GM21786 (cell line): ENCODE results near the gene S1PR5.
"Not testable (repeated sequence)": the region's sequence is repeated elsewhere in the genome, so short reads cannot be mapped to it uniquely, and the experiment has no call there.

ENCODE experiments used
- ATAC-seq: cut with Tn5 transposase; IDR thresholded peaks from one replicate; pipeline ENCODE4 v1.9.1; 2021; ENCODE audit not compliant: unreplicated experiment

S1PR5 gene

GRCh38 chr19:10544753-10545251 lies 27.6 kb upstream of the S1PR5 start:
- no peak for ATAC-seq

DNA sequence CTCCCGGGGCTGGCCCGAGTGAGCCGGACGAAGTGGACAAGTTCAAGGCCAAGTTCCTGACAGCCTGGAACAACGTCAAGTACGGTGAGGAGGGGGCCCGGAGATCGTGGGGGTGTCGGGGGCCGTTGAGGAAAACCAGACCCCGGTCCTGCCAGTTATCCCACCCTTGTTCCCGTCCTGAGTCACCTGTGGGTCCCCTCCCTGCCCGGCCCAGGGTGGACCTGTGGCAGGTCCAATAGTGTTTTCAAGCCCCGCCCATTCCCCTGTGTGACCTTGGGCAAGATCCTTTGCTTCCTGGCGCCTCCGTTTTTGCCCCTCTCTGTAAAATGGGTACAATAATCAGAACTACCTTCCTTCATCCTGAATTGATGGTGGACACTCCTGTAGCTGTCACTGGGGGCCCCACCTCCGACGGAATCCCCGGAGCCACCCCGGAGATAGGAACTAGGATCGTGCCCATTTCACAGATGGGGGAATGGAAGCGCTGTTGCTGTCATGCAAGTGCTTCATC lies 27.1 kb upstream of the S1PR5 start:
- no peak for ATAC-seq

DNA sequence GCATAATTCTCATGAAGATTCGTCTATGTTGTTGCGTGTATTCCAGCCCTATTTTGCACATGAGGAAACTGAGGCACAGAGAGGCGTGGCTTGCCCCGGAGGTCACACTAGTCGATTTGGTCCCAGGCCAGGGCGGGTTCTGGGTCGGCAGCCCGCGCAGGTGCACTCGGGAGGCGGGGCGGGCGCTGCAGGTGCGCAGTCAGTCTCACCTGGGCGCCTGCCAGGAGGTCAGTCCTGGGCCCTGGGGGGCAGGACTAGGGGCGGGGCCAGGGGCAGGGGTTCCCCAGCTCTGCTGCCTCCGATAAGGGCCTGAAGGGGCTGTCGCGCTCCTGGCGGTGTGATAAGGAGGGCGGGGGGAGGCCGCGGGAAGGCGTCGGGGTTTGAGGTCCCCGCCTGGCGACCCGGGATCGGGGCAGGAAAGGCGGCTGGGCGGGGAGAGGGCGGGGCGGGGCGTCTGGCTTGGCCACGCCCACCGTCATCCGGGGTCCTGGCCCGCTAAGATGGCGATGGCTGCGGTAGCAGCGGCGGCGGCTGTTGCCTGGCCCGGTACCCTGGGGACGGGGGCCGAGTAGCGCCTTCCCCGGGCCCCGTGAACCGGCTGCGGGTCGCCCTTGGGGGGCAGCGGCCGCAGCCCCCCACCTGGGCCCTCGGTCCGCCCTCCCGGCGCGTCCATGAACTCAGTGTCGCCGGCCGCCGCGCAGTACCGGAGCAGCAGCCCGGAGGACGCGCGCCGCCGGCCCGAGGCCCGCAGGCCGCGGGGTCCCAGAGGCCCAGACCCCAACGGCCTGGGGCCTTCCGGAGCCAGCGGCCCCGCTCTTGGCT lies 26.4 kb upstream of the S1PR5 start, which contains the start of gene ATG4D:
ATG4D (plus strand) TSS at position 485 of the 822 bp plus-strand sequence; CDS start at position 672, 187 bp downstream.
- peak; percentile 53 for ATAC-seq

DNA sequence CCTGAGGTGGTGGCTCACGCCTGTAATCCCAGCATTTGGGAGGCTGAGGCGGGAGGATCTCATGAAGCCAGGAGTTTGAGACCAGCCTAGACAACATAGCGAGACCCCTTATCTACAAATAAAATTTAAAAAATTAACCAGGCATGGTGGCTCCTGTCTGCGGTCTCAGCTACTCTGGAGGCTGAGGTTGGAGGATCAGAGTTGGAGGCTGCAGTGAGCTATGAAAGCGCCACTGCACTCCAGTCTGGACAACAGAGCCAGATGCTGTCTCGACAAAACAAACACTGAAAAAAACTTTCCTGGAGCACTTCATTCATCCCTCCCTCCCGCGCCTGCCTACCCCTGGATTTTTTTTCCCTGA lies 25.8 kb upstream of the S1PR5 start:
- ATAC-seq, result no peak

GRCh38 chr19:10539016-10539415 lies 21.8 kb upstream of the S1PR5 start:
- ATAC-seq, result not testable (repeated sequence)

DNA sequence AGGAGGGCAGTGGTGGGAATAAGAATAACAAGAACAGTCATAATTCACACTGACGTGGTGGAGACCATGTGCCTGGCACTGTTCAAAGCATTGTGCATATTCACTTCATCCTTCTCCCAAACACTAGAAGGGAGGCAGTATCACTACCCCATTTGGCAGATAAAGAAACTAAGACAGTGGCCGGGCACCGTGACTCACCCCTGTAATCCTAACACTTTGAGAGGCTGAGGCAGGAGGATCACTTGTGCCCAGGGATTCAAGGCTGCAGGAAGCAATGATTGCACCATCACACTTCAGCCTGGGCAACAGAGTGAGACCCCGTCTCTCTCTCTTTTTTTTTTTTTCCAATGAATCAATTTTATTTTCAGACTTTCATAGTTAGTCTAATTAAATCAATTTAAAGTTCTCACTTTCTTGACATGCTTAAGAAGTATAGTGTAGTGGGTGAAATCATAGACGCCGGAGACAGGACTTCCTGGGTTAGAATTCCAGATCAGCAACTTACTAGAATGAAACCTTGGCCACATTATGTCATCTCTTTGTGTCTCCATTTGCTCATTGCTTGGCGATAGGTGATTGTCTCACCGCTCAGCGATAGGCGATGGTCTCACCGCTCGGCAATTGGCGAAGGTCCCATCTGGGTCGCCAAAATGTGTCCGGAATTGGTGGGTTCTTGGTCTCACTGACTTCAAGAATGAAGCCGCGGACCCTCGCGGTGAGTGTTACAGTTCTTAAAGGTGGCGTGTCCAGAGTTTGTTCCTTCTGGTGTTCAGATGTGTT lies 21.1 kb upstream of the S1PR5 start:
- no peak for ATAC-seq

DNA sequence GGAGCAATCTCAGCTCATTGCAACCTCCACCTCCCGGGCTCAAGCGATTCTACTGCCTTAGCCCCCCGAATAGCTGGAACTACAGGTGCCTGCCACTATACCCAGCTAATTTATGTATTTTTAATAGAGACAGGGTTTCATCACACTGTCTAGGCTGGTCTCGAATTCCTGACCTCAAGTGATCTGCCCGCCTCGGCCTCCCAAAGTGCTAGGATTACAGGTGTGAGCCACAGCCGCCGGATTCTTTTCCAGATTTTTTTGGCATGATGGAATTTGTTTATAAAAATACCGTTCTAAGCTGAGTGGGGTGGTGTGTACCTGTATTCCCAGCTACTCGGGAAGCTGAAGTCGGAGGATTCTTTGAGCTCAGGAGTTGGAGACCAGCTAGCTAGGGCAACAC lies 20.4 kb upstream of the S1PR5 start:
- no peak for ATAC-seq

DNA sequence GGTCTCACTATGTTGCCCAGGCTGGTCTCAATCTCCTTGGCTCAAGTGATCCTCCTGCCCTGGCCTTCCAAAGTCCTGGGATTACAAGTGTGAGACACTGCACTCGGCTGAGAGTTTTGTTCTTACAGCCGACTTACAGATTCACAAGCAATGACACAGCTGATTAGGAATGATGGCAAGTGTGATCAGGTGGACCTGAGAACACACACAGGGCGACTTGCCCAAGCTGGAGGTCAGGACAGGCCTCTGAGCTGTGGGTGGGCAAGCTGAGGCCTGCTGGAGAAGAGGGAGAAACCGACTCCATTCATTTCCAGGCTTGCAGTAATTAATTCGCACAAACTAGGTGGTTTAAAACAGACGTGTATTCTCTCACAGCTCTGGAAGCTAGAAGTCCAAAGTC lies 18.4 kb upstream of the S1PR5 start:
- no peak for ATAC-seq

GRCh38 chr19:10533646-10534386 lies 16.6 kb upstream of the S1PR5 start:
- no peak for ATAC-seq

DNA sequence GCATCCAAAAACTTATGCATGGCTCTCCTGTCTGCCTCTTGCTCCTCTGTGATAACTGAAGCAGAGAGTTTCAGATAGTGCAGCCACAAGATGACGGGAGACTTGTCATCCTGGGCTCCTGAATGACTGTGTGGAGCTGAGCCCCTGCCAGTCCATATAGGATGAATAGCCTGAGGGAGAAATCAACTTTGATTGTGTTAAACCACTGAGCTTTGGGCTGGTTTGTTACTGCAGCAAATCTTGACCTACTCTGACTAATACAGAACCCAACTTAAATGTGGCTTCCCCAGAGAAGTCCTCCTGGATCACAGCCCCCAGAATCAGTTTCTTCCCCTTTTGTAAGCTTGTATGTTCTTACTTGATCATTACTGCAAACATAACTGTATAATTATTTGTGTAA lies 15.2 kb upstream of the S1PR5 start:
- ATAC-seq, result no peak

DNA sequence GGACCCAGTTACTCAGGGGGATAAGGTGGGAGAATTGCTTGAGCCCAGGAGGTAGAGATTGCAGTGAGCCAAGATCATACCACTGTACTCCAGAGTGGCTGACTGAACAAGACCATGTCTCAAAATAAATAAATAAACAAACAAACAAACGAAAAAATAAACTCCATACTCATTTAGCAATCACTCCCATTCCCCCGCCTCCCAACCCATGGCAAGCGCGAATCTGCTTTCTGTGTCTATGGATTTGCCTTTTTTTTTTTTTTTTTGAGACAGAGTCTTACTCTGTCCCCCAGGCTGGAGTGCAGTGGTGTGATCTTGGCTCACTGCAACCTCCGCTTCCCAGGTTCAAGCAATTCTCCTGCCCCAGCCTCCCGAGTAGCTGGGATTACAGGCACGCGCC lies 9.6 kb upstream of the S1PR5 start:
- ATAC-seq, result not testable (repeated sequence)

DNA sequence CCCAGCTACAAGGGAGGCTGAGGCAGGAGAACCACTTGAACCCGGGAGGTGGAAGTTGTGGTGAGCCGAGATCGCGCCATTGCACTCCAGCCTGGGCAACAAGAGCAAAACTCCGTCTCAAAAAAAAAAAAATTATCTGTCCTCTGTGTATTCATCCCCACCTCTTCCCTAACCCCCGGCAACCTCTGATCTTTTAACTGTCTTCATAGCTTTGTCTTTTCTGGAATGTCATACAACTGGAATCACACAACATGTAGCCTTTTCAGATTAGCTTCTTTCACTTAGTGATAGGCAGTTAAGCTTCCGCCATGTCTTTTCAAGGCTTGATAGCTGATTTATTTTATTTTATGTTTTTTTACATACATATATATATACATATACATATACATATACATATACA lies 8.4 kb upstream of the S1PR5 start:
- no peak for ATAC-seq

DNA sequence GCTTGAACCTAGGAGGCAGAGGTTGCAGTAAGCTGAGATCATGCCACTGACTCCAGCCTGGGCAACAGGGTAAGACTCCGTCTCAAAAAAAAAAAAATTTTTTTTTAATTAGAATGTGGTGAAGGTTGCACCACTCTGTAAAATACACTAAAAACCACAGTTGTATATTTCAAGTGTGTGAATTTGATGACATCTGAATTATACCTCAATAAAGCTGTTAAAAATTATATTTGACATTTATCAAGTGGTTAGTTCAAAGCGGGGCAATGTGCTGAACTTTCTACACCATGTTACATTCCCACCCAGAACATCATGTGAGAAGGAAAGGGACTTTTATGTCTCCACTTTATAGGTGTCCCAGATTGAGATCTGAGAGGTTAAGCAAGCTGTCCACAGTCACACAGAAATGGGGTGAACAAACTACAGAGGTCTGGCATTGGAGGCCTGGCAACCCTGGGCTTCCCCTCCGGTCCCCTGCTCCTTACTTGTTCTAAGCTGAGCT lies 5.9 kb upstream of the S1PR5 start:
- no peak for ATAC-seq

DNA sequence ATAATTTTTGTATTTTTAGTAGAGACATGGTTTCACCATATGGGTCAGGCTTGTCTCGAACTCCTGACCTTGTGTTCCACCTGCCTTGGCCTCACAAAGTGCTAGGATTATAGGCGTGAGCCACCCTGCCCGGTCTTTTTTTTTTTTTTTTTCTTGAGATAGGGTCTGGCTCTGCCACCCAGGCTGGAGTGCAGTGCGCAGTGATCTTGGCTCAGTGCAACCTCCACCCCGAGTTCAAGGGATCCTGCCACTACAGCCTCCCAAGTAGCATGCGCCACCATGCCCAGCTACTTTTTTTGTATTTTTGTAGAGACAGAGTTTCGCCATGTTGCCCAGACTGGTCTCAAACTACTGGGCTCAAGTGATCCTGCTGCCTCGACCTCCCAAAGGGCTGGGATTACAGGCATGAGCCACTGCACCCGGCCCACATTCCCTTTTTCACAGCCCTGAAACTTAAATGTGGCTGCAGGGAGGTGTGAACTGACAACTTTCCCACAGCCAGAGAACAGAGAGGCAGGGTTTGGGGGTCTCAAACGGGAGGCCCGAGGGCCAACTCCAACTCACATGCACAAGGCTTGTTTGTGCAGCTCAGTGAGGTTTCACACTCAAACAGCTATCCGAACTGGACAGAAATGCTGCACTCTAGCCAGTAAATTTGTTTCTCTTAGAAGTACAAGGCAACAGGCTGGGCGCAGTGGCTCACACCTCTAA lies 4.4 kb upstream of the S1PR5 start:
- no peak for ATAC-seq

- no peak for ATAC-seq
Measured at GRCh38 chr19:10520652-10521318, 3.5 kb upstream of the S1PR5 start.

DNA sequence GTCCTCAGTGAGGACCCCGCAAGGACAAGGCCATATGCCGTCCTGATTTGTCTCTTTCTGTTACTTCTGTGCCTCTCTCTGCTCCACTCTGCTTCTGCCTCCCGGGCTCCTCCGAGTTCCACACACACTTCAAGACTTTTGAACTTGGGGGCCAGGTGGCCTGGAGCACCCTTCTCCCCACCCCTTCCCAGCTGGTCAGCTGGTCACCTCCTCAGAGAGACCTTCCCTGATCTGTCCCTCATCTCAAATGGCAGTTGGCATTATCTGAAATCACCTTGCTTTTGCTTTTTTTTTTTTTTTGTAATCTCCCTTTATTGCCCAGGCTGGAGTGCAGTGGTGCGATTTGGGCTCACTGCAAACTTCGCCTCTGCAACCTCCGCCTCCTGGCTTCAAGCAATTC lies 2.2 kb upstream of the S1PR5 start:
- ATAC-seq, result no peak

DNA sequence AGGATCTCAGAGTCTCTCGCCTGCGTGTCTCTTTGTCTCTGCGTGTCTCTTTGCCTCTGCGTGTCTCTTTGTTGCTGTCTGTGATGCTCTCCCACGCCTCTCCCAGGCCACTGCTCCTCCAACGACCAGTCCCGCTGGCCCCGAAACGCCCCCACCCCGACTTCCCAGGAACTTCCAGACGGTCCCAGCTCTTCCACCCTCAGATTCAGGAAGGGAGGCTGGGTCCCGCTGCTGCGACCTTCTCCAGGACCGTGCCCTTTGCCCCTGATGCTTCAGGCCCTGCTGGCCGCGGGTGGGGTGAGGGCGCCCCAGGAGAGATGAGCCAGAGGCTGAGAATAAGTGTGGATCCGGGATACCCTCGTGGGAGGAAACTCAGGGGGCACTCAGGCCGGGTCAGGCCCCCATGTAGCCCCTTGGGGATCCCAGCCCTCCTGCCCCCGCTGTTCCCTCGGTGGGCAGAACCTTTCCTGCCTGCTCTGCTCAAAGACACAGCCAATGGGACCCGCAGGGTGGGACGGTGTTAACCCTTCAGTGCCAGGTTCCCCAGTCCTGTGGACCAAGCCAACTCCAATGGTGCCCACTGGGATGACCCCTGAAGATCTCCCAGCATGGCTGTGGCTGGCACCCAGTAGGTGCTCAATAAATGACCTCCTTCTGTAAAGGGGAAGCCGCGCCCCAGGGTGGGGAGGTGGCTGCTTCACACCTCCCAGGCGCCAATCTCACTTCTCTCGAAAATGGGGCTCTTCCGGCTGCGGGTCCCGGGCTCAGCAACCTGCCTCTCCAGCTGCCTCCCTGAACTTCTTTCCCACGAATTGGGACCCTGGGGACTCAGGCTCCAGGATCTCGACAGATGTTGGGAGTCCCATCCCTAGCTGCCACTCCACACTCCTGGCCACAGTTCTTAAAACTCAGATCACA lies 1.5 kb upstream of the S1PR5 start:
- no peak for ATAC-seq

DNA sequence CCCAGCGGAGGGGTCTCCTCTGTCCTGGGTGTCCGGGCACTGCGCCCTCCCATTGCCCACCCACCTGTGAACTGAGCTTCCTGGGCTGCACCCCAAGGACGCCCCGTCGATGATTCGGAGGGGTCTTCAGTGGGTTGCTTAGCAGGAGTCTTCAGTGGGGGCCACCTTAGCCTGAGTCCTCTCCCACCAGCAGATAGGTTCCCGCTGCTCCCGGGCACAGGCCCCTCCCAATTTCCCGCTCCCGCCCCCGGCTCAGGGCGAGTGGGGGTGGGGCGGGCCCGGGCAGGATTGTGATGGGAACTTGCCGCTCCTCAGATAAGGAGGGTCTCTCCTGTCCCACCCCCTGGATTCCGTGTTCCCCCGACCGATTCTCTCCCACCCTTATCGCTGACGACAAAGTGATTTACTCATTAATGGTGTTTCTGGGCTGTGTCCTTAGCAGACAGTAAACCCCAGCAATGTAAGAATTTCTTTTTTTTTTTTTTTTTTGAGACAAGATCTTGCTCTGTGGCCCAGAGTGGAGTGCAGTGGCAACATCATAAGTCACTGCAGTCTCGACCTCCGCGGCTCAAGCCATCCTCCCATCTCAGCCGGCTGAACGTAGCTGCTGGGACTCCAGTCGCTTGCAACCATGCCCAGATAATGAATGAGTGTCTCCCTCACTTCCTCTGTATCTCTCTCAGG lies 655 bp upstream of the S1PR5 start:
- ATAC-seq, result no peak
